DMS 273 (cell line): Measurements from ENCODE around the gene CHD2.
A peak's percentile ranks its signal among the peaks of the same experiment; 100 is the strongest.
"Not testable (repeated sequence)": the region's sequence is repeated elsewhere in the genome, so short reads cannot be mapped to it uniquely, and the experiment has no call there.

Experiments
- DNase-seq: peaks from one replicate; lab custom pipeline; 2025; ENCODE audit not compliant: unreplicated experiment; lab: John Stamatoyannopoulos, UW

CHD2 gene

DNA sequence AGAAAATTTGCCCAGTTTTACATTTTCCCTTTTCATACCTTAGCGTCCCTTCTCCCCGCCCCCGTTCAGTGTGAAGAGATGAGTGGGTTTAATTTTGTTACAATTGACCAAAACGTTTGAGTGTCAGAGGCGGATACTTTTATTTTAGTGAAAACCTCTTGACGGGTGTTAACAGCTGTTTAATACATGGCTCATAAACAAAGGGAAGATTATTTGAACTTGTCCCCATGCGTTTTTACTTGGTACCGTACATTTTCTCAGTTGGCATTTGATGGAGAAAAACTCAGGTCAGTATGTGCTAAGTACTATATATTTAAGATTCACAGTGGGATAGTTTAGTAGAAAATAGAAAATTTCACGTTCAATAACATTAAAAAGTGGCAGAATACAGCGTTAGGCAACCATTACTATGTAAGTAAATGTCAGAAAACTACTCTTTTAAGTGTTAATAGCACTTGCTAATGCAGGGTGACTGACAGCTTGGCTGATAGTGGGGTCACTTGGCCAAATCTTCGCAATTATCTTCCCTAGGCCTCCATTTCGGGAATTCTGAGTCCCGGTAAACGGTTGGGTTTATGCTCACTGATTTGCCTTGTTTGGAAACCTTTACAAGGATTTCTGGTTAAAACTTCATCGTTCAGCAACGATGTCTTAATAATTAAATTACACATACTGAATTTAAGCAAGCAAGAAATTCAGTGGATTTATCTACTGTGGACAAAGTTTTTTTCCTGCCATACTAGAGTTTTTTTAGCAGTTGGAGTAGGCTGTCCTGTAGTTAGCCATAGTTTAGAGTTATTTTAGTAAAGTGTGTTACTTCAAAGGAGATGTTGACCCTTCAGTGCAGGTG, 4.8 kb downstream of the CHD2 start:
- peak; percentile 42 for DNase-seq

DNA sequence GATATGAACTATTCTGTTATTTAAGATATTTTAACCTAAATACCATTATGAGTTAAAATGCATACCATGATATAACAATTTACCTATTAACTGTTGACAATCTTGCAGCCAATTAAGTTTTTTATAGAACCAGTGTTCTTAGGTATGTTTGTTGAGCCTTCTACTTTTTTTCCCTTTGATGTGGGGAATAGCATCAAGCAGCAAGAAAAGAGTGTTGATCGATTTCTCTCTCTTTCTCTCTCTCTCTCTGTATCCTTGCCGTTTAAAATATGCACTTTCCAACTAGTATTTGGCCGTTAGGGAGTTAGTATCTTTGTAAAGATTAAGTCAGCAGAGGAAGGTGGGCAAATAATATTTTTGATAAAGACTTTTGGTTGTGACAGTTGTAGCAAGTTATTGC, 5.9 kb downstream of the CHD2 start:
- DNase-seq: no peak

DNA sequence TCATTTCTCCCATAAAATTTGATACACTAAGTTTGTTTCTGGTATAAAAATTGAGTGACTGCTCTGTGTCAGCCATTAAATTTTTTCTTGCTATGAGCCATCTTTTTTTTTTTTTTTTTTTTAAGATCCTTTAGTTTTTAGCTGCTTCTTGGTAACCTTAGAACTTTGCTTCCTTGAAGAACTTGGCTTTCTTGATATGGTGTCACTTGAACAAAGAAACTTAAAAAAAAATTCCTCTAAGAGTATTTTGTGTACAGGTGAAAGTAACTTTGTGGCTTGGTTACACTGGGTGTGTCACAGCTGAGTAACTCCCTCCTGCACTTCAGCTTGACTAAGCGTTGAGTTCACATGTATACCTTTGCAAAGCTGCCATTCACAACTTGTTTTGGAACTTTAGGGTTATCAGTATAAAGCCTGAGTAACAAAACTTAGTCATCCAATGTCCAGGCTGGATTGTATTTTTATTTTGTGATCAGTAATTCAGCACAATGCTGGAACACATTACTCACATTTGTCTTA, 6.5 kb downstream of the CHD2 start:
- peak; percentile 15 for DNase-seq

DNA sequence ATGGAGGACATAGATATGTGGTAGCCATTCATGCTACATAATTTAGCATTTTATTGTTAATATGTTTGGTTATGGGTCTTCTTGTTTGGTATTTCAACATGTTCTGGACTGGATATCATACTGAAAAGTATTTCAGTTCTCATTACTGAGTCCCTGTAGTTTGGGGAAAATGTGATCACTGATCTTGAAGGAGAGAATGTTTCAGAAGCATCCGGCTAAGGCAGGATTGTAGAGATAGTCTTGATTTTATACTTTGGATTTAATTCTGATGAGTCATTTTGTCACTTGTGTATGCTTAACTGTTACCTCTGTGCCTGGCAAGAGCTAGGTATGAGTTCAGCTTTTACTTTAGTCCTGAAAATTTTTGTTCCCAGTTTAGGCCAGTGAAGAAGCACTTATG, 7.1 kb downstream of the CHD2 start:
- no peak for DNase-seq

DNA sequence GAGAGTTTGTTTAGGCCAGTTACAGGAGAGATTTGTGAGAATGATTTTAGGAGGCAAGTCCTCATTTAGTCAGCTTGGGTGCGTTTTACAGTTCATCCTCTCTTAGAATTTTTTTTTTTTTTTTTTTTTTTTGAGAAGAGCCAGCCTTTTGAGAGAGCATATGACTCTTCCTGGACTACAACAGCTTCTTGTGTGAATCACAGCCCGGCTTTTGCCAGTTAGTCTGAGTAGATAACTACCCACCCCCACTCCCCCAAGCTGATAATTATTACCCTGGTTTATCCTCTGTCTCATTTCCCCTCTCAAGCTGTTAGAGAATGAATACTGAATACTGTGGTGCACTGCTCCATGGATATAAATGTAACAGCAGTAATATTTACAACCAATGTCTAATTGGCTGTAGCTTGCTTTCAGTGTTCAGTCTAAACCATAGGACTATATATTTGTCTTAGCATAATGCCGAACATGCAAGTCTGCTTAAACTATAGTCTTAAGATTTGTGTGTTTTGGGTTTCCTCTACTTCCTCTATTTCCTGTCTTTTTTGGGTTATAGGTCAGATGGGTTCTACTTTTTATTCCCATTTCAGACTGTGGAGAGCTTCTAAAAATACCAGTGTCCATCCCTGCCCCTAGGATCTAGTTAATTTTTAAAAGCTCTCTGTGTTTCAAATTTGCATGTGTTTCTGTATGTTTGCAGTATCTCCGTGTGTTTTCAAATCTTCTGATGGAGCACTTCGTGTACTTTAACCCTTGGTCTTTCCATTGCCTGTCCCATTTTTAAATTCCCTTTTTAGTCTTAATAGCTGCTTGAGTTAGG, 8.0 kb downstream of the CHD2 start:
- peak; percentile 17 for DNase-seq

DNA sequence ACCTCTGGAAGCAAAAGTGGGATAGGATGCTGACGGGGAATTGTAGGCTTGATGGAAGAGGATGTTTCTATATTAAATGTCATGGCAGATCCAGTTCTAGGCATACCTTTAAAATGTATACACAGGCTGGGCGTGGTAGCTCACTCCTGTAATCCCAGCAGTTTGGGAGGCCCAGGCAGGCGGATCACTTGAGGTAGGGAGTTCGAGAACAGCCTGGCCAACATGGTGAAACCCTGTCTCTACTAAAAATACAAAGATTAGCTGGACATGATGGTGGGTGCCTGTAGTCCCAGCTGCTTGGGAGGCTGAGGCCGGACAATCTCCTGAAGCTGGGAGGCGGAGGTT, 8.6 kb downstream of the CHD2 start:
- no peak for DNase-seq

DNA sequence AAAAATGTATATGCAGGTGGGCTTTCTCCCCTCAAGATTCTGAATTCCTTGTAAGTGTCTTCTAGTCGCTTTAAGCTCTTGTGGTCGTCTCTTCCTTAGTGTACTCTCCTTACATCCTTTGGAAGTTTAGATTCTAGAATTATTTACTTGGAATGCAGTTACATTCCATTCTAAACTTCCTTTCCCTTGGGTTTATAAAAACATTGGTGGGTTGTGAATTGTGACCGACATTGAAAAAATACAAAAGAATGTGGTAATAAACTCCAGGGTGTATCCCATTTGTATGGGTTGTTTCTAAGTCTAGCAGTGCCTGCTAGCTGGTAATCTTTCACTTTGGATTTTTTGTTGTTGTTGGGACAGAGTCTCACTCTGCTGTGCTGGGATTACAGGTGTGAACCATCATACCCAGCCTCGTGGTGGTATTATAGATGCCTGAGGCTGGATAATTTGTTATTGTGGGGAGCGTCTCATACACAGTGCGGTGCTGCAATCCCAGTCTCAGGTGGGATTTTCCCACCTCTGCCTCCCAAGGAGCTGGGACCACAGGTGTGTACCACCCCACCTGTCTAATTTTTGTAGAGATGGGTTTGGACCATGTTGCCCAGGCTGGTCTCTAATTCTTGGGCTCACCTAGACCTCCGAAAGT, 9.1 kb downstream of the CHD2 start:
- no peak for DNase-seq

DNA sequence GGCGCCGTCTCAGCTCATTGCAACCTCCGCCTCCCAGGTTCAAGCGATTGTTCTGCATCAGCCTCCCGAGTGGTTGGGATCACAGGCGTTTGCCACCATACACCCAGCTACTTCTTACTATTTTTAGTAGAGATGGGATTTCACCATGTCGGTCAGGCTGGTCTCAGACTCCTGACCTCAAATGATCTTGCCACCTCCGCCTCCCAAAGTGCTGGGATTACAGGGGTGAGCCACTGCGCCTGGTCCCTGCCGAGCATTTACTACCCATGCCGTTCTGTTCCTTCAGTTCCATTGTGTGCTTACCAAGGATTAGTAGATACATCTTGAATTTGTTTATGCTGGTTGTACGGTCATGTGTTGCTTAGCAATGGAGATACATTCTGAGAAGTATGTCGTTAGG, 10.3 kb downstream of the CHD2 start:
- DNase-seq: no peak

DNA sequence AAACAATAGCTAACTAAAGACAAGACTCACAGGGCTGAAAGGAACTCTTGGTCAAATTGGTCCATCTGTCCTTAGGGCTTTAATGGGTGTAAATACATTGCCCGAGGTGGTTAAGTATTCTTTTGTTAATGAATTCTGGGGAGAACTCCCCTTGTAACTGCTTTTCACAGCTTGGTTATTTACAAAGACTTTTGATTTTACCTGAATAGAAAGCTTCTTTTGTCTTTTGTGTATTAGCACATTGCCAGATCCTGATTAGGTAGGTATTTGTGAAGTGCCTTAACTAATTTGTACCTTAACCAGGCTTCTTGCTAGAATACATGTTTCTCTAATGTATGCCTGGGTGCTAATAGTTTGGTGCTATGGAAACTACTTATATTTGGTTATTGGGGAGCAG, 14.0 kb downstream of the CHD2 start:
- DNase-seq: no peak

DNA sequence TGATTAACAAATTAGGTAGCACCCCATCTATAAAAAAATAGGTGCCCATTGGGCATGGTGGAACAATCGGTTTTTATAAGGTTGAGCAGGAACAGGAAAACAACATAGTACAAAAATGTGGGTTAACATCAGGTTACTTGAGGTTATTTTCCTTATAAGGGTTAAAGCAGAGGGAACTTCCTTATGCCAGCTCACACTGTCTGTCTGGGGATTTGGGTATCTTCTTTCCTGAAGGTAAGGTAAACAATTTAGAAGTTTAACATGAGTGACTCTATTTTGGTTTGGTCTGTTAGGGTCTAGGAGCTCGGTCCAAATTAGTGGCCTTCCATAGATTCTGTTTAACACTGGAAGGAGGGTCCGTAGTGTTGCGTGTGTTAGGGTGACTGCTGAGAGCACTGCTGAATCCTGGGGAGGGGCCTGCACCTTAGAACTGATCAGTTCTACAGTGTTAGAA, 14.7 kb downstream of the CHD2 start:
- DNase-seq: peak; percentile 22

DNA sequence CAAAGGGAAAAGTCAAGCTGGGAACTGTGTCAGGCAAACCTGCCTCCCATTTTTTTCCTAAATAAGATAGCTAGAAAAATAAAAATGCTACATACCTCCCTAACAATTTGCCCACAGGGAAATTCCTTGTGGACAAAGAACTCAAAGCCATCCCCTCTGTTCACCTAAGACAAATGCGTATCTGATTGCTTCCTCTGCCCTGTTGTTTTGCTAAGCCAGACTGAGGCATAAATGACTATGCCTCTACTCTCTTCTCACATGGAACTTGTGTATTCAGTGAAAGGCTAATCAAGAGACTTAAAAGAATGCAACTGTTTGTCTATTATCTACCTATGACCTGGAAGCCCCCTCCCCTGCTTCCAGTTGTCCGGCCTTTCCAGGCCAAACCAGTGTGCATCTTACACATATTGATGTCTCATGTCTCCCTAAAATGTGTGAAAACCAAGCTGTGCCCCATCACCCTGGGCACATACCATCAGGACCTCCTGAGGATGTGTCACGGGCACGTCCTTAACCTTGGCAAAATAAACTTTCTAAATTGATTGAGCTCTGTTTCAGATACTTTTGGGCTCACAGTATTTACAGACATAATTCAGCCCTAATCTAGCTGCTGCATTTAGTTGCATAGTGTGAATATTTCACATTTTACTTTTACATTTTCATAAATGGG, 15.8 kb downstream of the CHD2 start:
- no peak for DNase-seq

DNA sequence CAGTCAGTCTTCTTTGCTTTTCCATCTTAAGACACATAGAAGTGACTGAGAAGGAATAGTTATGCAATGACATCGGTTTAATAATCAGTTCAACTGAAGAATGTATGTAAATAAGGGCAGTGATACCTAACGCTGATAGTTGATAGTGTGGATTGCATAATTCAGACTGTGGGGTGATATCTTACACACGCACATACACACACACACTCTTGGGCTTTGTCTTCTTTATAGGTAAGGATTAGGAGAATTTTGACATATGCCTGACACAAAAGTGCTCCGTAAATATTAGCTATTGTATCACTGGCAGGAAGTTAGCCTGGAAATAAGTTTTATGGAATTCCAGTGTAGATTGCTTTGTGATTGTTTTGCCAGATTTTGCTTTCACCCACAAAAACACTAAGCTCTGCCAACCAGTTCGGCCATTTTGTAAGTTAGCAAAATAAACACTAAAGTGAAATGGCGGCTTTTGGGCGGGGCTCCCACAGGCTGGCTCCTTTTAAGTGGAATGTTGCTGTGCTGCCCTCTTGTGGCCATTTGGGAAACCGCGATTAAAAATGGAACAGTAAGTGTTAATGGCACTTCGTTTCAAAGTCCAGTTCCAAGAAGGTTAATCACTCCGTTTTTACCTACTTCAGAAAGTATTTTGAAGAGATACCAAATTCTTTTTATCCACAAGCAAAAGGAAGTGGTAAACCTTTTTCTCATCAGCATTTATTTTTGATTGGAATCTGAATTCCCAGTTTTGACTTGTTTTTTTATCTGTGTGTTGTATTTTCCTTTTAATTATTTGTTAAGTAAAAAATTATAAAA, 17.7 kb downstream of the CHD2 start:
- DNase-seq: peak; percentile 96

DNA sequence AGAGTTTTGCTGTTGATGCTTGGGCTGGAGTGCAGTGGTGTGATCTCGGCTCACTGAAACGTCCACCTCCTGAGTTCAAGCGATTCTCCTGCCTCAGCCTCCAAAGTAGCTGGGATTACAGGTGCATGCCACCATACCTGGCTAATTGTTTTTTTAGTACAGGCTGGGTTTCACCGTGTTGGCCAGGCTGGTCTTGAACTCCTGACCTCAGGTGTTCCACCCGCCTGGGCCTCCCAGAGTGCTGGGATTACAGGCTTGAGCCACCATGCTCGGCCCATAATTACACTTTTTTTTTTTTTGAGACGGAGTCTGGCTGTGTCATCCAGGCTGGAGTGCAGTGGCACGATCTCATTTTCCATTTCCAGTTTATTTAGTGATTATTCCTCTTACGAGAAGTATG, 18.8 kb downstream of the CHD2 start:
- not testable (repeated sequence) for DNase-seq

DNA sequence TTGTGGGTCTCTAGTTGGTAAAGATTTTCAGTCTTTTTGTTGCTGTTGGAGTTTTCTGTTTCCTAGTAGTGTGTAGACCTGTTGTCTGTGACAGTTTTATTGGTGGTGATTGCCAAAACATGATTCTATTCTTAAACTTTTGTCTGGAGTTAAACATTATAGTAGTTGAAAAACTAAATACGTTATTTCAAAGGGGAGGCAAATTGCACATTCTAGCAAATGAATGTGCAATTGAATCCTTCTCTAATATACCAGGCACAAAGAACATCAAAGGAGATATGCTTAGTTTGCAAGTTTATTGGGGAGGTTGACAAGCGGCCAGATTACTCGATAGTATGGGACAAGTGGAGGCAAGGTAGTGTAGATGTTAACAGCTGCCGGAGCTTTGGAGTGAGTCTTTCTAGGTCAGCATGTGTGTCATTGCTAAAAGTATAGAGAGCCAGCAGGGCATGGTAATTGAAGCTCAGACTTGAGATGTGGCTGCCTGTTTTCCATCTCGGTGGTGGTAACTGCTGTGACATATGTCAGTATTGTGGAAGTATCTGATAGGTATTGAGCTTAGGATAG, 20.6 kb downstream of the CHD2 start:
- peak; percentile 32 for DNase-seq

DNA sequence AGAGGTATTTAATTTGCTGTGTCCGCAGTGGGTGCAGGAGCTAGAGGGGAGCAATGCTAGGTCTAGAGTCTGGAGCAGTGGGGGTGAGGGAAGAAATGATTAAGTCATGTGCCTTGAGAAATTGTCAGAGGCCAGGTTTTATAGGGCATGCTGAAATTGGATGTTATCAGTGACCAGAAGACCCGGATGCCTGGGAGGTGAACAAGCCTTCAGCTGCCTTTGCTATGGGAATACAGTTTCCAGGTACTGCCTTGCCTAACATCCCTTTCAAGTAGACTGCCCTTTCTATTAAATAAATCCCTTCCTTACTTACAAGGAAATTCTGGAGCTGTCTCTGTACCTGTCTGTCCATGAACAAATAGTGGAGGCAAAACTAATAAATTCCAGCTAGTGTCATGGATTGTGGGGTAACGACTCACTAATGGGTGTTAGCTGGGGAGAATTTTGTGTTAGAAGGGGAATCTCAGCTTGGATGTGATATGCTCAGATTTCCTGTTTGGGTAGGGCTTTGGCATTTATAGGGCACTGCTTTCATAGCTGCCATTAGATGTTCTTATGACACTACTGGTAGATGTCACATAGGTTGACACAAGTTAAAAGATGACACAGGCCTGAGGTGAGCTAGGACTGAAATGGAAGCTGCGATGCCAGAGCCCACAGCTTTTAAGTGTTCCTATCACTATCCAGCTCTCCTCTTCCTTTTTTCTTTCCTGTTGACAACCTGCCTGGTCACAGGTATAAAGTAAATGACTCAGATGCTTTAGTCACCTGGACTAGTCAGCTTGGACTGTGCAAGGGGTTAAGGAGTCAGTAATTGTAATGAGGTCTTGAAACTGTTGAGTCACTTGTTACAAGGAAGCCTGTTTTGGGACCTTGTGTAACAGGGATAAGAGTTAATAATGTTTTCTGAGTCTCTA, 21.3 kb downstream of the CHD2 start:
- DNase-seq: no peak

DNA sequence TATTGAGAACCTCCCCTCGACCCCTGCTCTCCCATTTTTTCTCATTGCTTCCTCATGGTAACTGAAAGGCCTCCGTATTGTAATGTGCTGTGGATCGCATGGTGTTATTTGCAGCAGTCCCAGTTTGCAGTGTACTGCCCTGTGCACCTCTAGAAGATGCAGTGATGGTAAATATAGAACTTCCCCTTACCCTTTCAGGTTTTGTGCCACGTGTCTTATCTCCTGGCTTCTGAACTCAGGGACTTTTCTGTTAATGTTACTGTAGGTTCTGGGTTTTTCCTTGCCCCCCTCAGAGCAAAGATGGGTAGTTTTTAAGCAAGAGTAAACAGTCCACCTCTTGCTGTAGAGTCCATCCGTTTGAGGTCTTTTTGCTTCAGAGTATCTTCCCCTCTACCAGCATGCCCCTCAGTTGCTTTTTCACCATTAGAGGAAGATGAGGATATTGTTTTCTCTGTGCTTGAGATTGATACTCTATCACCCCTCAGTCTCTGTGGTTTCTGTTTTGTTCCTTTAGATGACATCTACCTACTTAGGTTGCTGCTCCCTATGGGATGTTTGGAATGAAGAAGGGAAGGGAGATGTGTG, 22.4 kb downstream of the CHD2 start:
- DNase-seq: no peak

DNA sequence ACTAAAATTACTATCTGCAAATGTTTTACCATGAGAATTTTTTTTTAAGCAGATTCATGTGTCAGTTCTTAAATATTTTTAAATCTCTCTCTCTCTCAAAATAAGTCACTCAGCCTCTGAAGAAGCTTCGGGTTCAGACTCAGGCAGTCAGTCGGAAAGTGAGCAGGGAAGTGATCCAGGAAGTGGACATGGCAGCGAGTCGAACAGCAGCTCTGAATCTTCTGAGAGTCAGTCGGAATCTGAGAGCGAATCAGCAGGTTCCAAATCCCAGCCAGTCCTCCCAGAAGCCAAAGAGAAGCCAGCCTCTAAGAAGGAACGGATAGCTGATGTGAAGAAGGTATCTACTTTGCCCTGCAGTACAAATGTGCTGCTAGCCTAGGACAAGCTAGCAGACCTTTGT, 24.1 kb downstream of the CHD2 start:
- DNase-seq: no peak

DNA sequence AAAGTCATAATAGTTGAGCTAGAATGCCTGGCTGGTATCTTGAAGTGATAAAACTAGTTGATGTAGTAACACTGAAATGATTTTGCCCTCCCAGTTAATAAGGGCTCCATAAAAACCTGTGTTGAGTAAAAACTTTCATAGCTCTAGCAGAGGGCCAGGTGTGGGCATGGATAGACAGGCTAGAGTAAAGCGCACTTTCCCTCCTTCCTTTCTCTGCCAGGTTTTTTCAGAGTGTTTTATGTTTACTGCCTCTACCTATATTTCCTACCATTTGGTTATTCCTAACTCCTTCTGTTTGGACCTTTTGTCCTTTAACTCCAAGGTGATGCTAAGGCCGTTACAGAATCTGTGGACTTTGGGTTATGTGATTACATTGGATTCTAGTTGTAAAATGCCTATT, 25.3 kb downstream of the CHD2 start:
- DNase-seq: no peak
